ENCODE data around the gene LINC00305. TPM values are rescaled to one million over a fixed set of nuclear protein-coding genes. Genes with fewer than 3 reads are reported as not detected.

Gene LINC00305
- total RNA-seq, 1 donor from 2014 or later, result not detected

- no peaks in the 10 kb centered on the region for H3K36me3 Mint-ChIP-seq
- DNase-seq (ENCODE audit: extremely low spot score, unreplicated experiment), result no peak
- no peaks in the 10 kb centered on the region for H3K27me3 Mint-ChIP-seq
- no peak overlapping the region for H3K27ac Mint-ChIP-seq
- TF ChIP-seq, protein P1, sequence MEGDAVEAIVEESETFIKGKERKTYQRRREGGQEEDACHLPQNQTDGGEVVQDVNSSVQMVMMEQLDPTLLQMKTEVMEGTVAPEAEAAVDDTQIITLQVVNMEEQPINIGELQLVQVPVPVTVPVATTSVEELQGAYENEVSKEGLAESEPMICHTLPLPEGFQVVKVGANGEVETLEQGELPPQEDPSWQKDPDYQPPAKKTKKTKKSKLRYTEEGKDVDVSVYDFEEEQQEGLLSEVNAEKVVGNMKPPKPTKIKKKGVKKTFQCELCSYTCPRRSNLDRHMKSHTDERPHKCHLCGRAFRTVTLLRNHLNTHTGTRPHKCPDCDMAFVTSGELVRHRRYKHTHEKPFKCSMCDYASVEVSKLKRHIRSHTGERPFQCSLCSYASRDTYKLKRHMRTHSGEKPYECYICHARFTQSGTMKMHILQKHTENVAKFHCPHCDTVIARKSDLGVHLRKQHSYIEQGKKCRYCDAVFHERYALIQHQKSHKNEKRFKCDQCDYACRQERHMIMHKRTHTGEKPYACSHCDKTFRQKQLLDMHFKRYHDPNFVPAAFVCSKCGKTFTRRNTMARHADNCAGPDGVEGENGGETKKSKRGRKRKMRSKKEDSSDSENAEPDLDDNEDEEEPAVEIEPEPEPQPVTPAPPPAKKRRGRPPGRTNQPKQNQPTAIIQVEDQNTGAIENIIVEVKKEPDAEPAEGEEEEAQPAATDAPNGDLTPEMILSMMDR (conservative IDR thresholded peaks at IDR 0.05), result no peak
- H3K4me1 Mint-ChIP-seq (ENCODE audit: unreplicated experiment), result no peaks in the 10 kb centered on the region
- no peaks in the 10 kb centered on the region for H3K9me3 Mint-ChIP-seq
- H3K4me3 Mint-ChIP-seq, result no peak overlapping the region
Measured at GRCh38 chr18:64073971-64074370, 74.9 kb downstream of the LINC00305 start.

GRCh38 chr18:64055019-64055418, 93.9 kb downstream of the LINC00305 start:
- H3K27me3 Mint-ChIP-seq, result no peaks in the 10 kb centered on the region
- no peak overlapping the region for H3K4me3 Mint-ChIP-seq
- TF ChIP-seq, protein P1 (conservative IDR thresholded peaks at IDR 0.05), result no peak
- H3K9me3 Mint-ChIP-seq, result peaks cover 3% of the 10 kb centered on the region
- no peak overlapping the region for H3K27ac Mint-ChIP-seq
- no peak for DNase-seq (ENCODE audit: extremely low spot score, unreplicated experiment)
- H3K36me3 Mint-ChIP-seq, result no peaks in the 10 kb centered on the region
- peaks cover 5% of the 10 kb centered on the region for H3K4me1 Mint-ChIP-seq (ENCODE audit: unreplicated experiment)

GRCh38 chr18:64053246-64053645, 95.6 kb downstream of the LINC00305 start:
- Mint-ChIP-seq H3K36me3 (no peaks in the 10 kb centered on the region), H3K4me1 (ENCODE audit: unreplicated experiment) (peaks cover 5% of the 10 kb centered on the region), H3K4me3 (no peak overlapping the region), H3K27me3 (no peaks in the 10 kb centered on the region), H3K27ac (no peak overlapping the region), H3K9me3 (no peaks in the 10 kb centered on the region)
- TF ChIP-seq, protein P1 (conservative IDR thresholded peaks at IDR 0.05), result no peak
- no peak for DNase-seq (ENCODE audit: extremely low spot score, unreplicated experiment)

DNA sequence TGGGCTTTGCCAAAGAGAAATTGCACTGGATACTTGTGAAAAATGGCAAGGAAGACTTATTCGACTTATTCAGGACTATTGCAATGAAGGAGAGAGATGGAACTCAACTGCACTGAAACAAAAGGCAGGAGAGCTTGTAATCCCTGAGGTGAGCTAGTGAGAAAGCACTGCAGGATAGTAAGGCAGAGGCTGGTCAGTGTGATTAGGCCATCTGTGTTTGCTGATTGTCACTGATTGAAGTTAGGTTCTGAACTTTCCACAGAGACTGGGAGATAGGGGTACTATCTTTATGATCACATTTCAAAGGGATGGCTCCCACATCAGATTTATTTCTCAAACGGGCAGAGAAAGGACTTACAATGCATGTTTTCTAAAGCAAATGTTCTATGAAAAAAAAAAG, 96.1 kb downstream of the LINC00305 start:
- Mint-ChIP-seq H3K4me3 (no peak overlapping the region), H3K9me3 (no peaks in the 10 kb centered on the region), H3K27ac (no peak overlapping the region), H3K36me3 (no peaks in the 10 kb centered on the region), H3K4me1 (ENCODE audit: unreplicated experiment) (peaks cover 5% of the 10 kb centered on the region), H3K27me3 (no peaks in the 10 kb centered on the region)
- TF ChIP-seq, protein P1 (conservative IDR thresholded peaks at IDR 0.05), result no peak
- DNase-seq (ENCODE audit: extremely low spot score, unreplicated experiment), result no peak

DNA sequence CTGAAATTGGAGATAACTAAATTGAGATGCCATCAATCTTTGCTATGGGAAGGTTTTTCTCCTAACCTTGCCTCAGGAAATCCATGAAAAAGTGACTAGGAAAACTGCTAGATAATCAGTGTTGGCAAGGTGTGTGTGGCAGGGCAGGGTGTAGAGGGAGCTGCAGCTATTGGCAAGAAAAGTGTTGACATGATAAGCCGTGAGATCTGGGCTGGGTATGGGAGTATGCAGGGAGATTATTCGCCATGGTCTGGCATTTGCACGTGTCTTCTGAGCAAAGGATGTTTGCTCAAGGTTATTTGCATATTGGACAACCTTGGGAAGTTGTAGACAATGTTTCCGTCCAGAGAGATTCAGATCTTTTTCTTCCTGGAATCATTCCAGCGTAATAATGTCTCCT, 104.3 kb downstream of the LINC00305 start:
- H3K36me3 Mint-ChIP-seq, result no peaks in the 10 kb centered on the region
- H3K4me1 Mint-ChIP-seq (ENCODE audit: unreplicated experiment), result no peaks in the 10 kb centered on the region
- DNase-seq (ENCODE audit: extremely low spot score, unreplicated experiment), result no peak
- H3K27ac Mint-ChIP-seq, result no peak overlapping the region
- no peaks in the 10 kb centered on the region for H3K27me3 Mint-ChIP-seq
- H3K4me3 Mint-ChIP-seq, result no peak overlapping the region
- TF ChIP-seq, protein P1 (conservative IDR thresholded peaks at IDR 0.05), result no peak
- H3K9me3 Mint-ChIP-seq, result peaks cover 12% of the 10 kb centered on the region
